H9 (cell line): ENCODE data around the gene RNF224. TPM values are rescaled to one million over a fixed set of nuclear protein-coding genes. Genes with fewer than 3 reads are reported as not detected.

Source experiments
- DNase-seq: peaks from one replicate; pipeline ENCODE4 v3.0.0-alpha.2; 2017
- H2AFZ ChIP-seq: one replicate; pipeline ENCODE4 v1.6.1; 2013; ENCODE audit warnings: mild to moderate bottlenecking, low read length, control low read depth, moderate library complexity
- H2AK5ac ChIP-seq: 2 replicates; pipeline ENCODE4 v1.6.1; 2013; ENCODE audit warnings: low read length, control low read depth, mixed read lengths; ENCODE audit not compliant: insufficient read length
- H2BK120ac ChIP-seq: one replicate; pipeline ENCODE4 v1.6.1; 2013; ENCODE audit warnings: low read depth, mild to moderate bottlenecking, low read length, control low read depth, inconsistent platforms; ENCODE audit not compliant: poor library complexity, severe bottlenecking
- H2BK12ac ChIP-seq: 2 replicates; pipeline ENCODE4 v1.6.1; 2013; ENCODE audit warnings: low read length, control low read depth, mixed read lengths, low read depth; ENCODE audit not compliant: insufficient read length
- H2BK15ac ChIP-seq: 2 replicates; pipeline ENCODE4 v1.6.1; 2013; ENCODE audit warnings: low read depth, low read length, control low read depth
- H2BK20ac ChIP-seq: one replicate; pipeline ENCODE4 v1.6.1; 2013; ENCODE audit warnings: low read depth, mild to moderate bottlenecking, low read length, control low read depth, inconsistent platforms; ENCODE audit not compliant: poor library complexity, severe bottlenecking
- H2BK5ac ChIP-seq: 2 replicates; pipeline ENCODE4 v1.6.1; 2013; ENCODE audit warnings: low read length, control low read depth, mixed read lengths; ENCODE audit not compliant: insufficient read length
- H3K14ac ChIP-seq: 2 replicates; pipeline ENCODE4 v1.6.1; 2013; ENCODE audit warnings: low read length, control low read depth; ENCODE audit not compliant: insufficient read depth
- H3K18ac ChIP-seq: 2 replicates; pipeline ENCODE4 v1.6.1; 2013; ENCODE audit warnings: low read depth, mild to moderate bottlenecking, mixed read lengths, low read length, control low read depth; ENCODE audit not compliant: insufficient read length
- H3K23ac ChIP-seq: 2 replicates; pipeline ENCODE4 v1.6.1; 2013; ENCODE audit warnings: low read length, control low read depth, mixed read lengths, low read depth; ENCODE audit not compliant: insufficient read length
- H3K23me2 ChIP-seq: 2 replicates; pipeline ENCODE4 v1.6.1; 2013; ENCODE audit warnings: low read depth, mild to moderate bottlenecking, mixed read lengths, low read length, control low read depth; ENCODE audit not compliant: insufficient read length, poor library complexity, severe bottlenecking
- H3K27ac ChIP-seq: 2 replicates; pipeline ENCODE4 v1.5.1; 2013; ENCODE audit warnings: low read length, control low read depth, mixed read lengths, low read depth; ENCODE audit not compliant: insufficient read length
- H3K27me3 ChIP-seq: 2 replicates; pipeline ENCODE4 v1.6.1; 2013; ENCODE audit warnings: low read length, control low read depth, inconsistent platforms; ENCODE audit not compliant: insufficient read depth
- H3K4ac ChIP-seq: 2 replicates; pipeline ENCODE4 v1.6.1; 2013; ENCODE audit warnings: low read depth, mild to moderate bottlenecking, control low read depth, inconsistent platforms, low read length, moderate library complexity
- H3K4me1 ChIP-seq: 2 replicates; pipeline ENCODE4 v1.6.1; 2013; ENCODE audit warnings: low read length, control low read depth, inconsistent platforms; ENCODE audit not compliant: insufficient read depth
- H3K4me2 ChIP-seq: 2 replicates; pipeline ENCODE4 v1.6.1; 2013; ENCODE audit warnings: low read length, control low read depth, mixed read lengths; ENCODE audit not compliant: insufficient read length, insufficient read depth
- H3K56ac ChIP-seq: 2 replicates; pipeline ENCODE4 v1.6.1; 2013; ENCODE audit warnings: low read depth, mild to moderate bottlenecking, mixed read lengths, low read length, control low read depth; ENCODE audit not compliant: insufficient read length
- H3K79me1 ChIP-seq: 2 replicates; pipeline ENCODE4 v1.6.1; 2013; ENCODE audit warnings: low read depth, mild to moderate bottlenecking, moderate library complexity, low read length, control low read depth, inconsistent platforms; ENCODE audit not compliant: insufficient read depth, poor library complexity, severe bottlenecking
- H3K79me2 ChIP-seq: 2 replicates; pipeline ENCODE4 v1.6.1; 2013; ENCODE audit warnings: low read length, control low read depth, inconsistent platforms; ENCODE audit not compliant: insufficient read depth
- H3K9ac ChIP-seq: 2 replicates; pipeline ENCODE4 v1.6.1; 2013; ENCODE audit warnings: low read length, control low read depth, mixed read lengths; ENCODE audit not compliant: insufficient read length; ENCODE audit errors: extremely low read depth
- H3K9me3 ChIP-seq: one replicate; pipeline ENCODE4 v1.6.1; 2013; ENCODE audit warnings: low read depth, low read length, inconsistent platforms; ENCODE audit not compliant: control insufficient read depth
- H3T11ph ChIP-seq: one replicate; pipeline ENCODE4 v1.6.1; 2013; ENCODE audit warnings: mild to moderate bottlenecking, low read length, control low read depth, inconsistent platforms
- H4K20me1 ChIP-seq: one replicate; pipeline ENCODE4 v1.6.1; 2013; ENCODE audit not compliant: control insufficient read depth, insufficient read length, insufficient read depth
- H4K5ac ChIP-seq: 2 replicates; pipeline ENCODE4 v1.6.1; 2013; ENCODE audit warnings: low read depth, mild to moderate bottlenecking, mixed read lengths, low read length, control low read depth; ENCODE audit not compliant: insufficient read length
- H4K8ac ChIP-seq: replicated peaks from 2 replicates; pipeline ENCODE4 v1.6.1; 2013; ENCODE audit warnings: low read length, control low read depth, mixed read lengths, low read depth; ENCODE audit not compliant: insufficient read length
- H4K91ac ChIP-seq: 2 replicates; pipeline ENCODE4 v1.6.1; 2013; ENCODE audit warnings: low read depth, mild to moderate bottlenecking, moderate library complexity, mixed read lengths, low read length, control low read depth; ENCODE audit not compliant: insufficient read length
- H3K27ac Mint-ChIP-seq, 3 experiments: 2 replicates in 2 of 3; 3 replicates in 1 of 3; pipeline ENCODE4 v1.8.0; 2020 to 2021; ENCODE audit warnings: mixed read lengths in 3 of 3, mild to moderate bottlenecking in 1 of 3, moderate library complexity in 1 of 3
- H3K27me3 Mint-ChIP-seq: 2 replicates; pipeline ENCODE4 v1.8.0; 2021; ENCODE audit warnings: low read depth, mild to moderate bottlenecking, moderate library complexity, mixed read lengths
- H3K36me3 Mint-ChIP-seq, 3 experiments: 2 replicates in 2 of 3; 3 replicates in 1 of 3; pipeline ENCODE4 v1.8.0; 2020 to 2021; ENCODE audit warnings: low read depth in 3 of 3, mixed read lengths in 3 of 3; ENCODE audit not compliant: insufficient read depth in 1 of 3
- H3K4me1 Mint-ChIP-seq, 2 experiments: 2 replicates each; pipeline ENCODE4 v1.8.0; 2020; ENCODE audit warnings: mixed read lengths in 2 of 2
- H3K4me3 Mint-ChIP-seq, 2 experiments: 2 replicates in 1 of 2; 3 replicates in 1 of 2; pipeline ENCODE4 v1.8.0; 2020 to 2021; ENCODE audit warnings: mild to moderate bottlenecking in 2 of 2, mixed read lengths in 2 of 2, moderate library complexity in 1 of 2
- H3K9me3 Mint-ChIP-seq, 2 experiments: 2 replicates in 1 of 2; 3 replicates in 1 of 2; pipeline ENCODE4 v1.8.0; 2020; ENCODE audit warnings: mild to moderate bottlenecking in 2 of 2, mixed read lengths in 2 of 2, moderate library complexity in 1 of 2
- CTCF ChIP-seq: fragments of 200-600 bp; sonication (generic); conservative IDR thresholded peaks from 3 replicates; pipeline ENCODE4 v1.8.0; 2021; ENCODE audit warnings: antibody characterized with exemption, mild to moderate bottlenecking
- WGBS: extraction: QIAGEN DNeasy Blood & Tissue Kit; methylation state at CpG from one replicate; pipeline ENCODE4 v1.1.7; 2013; ENCODE audit warnings: missing lambda C conversion rate, low lambda C conversion rate, mixed read lengths; ENCODE audit not compliant: insufficient read length; ENCODE audit errors: extremely low coverage; 5-methylcytosine and 5-hydroxymethylcytosine counted together
- total RNA-seq: library from RNA; stranded (reverse); gene quantifications from 2 replicates; pipeline ENCODE4 v1.2.1, GENCODE V29; 2021

RNF224 gene
- total RNA-seq, 1 experiment from 2014 or later: 0.15 TPM

GRCh38 chr9:137247135-137247915 lies 20.0 kb downstream of the RNF224 start:
- H3K4me2 ChIP-seq: no peak overlapping the region
- H2AFZ ChIP-seq: no peak overlapping the region
- no peaks in the 10 kb centered on the region for H3K9me3 ChIP-seq
- peaks cover 11 to 17% (median 14%) of the 10 kb centered on the region in 3 experiments; a peak in 6 of 7 replicates for H3K36me3 Mint-ChIP-seq
- no peak overlapping the region for H4K5ac ChIP-seq
- no peak overlapping the region for H4K8ac ChIP-seq
- no peak overlapping the region for H2BK5ac ChIP-seq
- H2AK5ac ChIP-seq: no peak overlapping the region
- no peaks in the 10 kb centered on the region; the same call in 1 of the 2 replicates for H3K4me1 ChIP-seq
- no peak overlapping the region for H3K56ac ChIP-seq
- H3K4me1 Mint-ChIP-seq: peaks cover 17 to 26% of the 10 kb centered on the region in 2 experiments
- TF ChIP-seq CTCF: no peak
- H2BK20ac ChIP-seq: no peak overlapping the region
- no peak overlapping the region; the same call in 1 of the 2 replicates for H3K14ac ChIP-seq
- H3K27ac Mint-ChIP-seq: no peak overlapping the region
- H3T11ph ChIP-seq: no peak overlapping the region
- no peaks in the 10 kb centered on the region for H3K79me2 ChIP-seq
- H3K23ac ChIP-seq: no peak overlapping the region
- no peak overlapping the region for H3K4ac ChIP-seq
- H3K27me3 ChIP-seq: no peaks in the 10 kb centered on the region
- H4K91ac ChIP-seq: no peak overlapping the region
- DNase-seq: no peak
- H2BK12ac ChIP-seq: no peak overlapping the region
- H3K79me1 ChIP-seq: no peaks in the 10 kb centered on the region
- no peak overlapping the region for H2BK15ac ChIP-seq
- H3K9me3 Mint-ChIP-seq: no peaks in the 10 kb centered on the region; a peak in 1 of 5 replicates
- H3K27ac ChIP-seq: no peak overlapping the region
- H3K4me3 Mint-ChIP-seq: no peak overlapping the region
- H4K20me1 ChIP-seq: peaks cover 3% of the 10 kb centered on the region
- no peak overlapping the region for H2BK120ac ChIP-seq
- H3K27me3 Mint-ChIP-seq: peaks cover 40% of the 10 kb centered on the region
- WGBS: no CpG with 5 or more reads among the region's 20 CpGs
- H3K18ac ChIP-seq: no peak overlapping the region
- peaks cover 3% of the 10 kb centered on the region for H3K23me2 ChIP-seq
- H3K9ac ChIP-seq: no peak overlapping the region
